22Rv1 (cell line): ENCODE results near the gene ITGB2.

Source experiments
- ZFX ChIP-seq: fragments of 450-650 bp; IDR thresholded peaks from 2 replicates; pipeline ENCODE4 v1.6.1; 2017; ENCODE audit warnings: antibody characterized with exemption, borderline replicate concordance
- TF ChIP-seq, protein P1 (sequence below): fragments of 450-650 bp; IDR thresholded peaks from 2 replicates; pipeline ENCODE4 v1.5.1; 2017; ENCODE audit warnings: mild to moderate bottlenecking

DNA sequence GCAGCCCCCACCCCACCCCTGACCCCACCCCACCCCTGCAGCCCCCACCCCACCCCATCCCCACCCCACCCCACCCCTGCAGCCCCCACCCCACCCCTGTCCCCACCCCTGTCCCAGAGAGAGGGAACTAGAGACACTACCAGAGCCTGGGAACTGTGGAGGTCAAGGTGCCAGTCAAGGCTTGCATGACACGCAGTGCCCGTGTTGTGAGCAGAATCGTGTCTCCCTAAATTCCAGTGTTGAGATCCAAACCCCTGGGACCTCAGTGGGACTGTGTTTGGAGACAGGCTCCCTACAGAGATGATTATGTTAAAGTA, 84.4 kb downstream of the ITGB2 start:
- TF ChIP-seq, protein P1, sequence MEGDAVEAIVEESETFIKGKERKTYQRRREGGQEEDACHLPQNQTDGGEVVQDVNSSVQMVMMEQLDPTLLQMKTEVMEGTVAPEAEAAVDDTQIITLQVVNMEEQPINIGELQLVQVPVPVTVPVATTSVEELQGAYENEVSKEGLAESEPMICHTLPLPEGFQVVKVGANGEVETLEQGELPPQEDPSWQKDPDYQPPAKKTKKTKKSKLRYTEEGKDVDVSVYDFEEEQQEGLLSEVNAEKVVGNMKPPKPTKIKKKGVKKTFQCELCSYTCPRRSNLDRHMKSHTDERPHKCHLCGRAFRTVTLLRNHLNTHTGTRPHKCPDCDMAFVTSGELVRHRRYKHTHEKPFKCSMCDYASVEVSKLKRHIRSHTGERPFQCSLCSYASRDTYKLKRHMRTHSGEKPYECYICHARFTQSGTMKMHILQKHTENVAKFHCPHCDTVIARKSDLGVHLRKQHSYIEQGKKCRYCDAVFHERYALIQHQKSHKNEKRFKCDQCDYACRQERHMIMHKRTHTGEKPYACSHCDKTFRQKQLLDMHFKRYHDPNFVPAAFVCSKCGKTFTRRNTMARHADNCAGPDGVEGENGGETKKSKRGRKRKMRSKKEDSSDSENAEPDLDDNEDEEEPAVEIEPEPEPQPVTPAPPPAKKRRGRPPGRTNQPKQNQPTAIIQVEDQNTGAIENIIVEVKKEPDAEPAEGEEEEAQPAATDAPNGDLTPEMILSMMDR = no peak
- no peak for TF ChIP-seq ZFX
